HEK293T (cell line): Measurements from ENCODE around the gene SLC26A4.

Source experiments
- FOXA1 ChIP-seq: fragments of 450-650 bp; IDR thresholded peaks from 2 replicates; pipeline ENCODE4 v1.6.1; 2016; ENCODE audit warnings: mild to moderate bottlenecking
- FOXK2 ChIP-seq: fragments of 450-650 bp; IDR thresholded peaks from 2 replicates; pipeline ENCODE4 v1.6.1; 2016; ENCODE audit warnings: mild to moderate bottlenecking
- FOXM1 ChIP-seq: fragments of 450-650 bp; IDR thresholded peaks from 2 replicates; pipeline ENCODE4 v1.6.1; 2017; ENCODE audit warnings: mild to moderate bottlenecking, borderline replicate concordance
- HDGF ChIP-seq: fragments of 450-650 bp; IDR thresholded peaks from 2 replicates; pipeline ENCODE4 v1.6.1; 2017; ENCODE audit warnings: antibody characterized with exemption, borderline replicate concordance
- SP1 ChIP-seq: fragments of 450-650 bp; IDR thresholded peaks from 2 replicates; pipeline ENCODE4 v1.6.1; 2017
- ZNF384 ChIP-seq: fragments of 450-650 bp; IDR thresholded peaks from 2 replicates; pipeline ENCODE4 v1.6.1; 2016

GRCh38 chr7:107680478-107680877, 19.9 kb downstream of the SLC26A4 start:
- TF ChIP-seq SP1, result no peak
- TF ChIP-seq HDGF, result no peak
- TF ChIP-seq FOXM1, result no peak
- TF ChIP-seq FOXK2, result no peak
- no peak for TF ChIP-seq ZNF384
- TF ChIP-seq FOXA1, result no peak
